NCI-H2107 (cell line): ENCODE measurements around the gene DHDH.
A peak's percentile ranks its signal among the peaks of the same experiment; 100 is the strongest.
"Not testable (repeated sequence)": the region's sequence is repeated elsewhere in the genome, so short reads cannot be mapped to it uniquely, and the experiment has no call there.

Experiments used
- DNase-seq: peaks from one replicate; lab custom pipeline; 2025; lab: John Stamatoyannopoulos, UW

DHDH gene

DNA sequence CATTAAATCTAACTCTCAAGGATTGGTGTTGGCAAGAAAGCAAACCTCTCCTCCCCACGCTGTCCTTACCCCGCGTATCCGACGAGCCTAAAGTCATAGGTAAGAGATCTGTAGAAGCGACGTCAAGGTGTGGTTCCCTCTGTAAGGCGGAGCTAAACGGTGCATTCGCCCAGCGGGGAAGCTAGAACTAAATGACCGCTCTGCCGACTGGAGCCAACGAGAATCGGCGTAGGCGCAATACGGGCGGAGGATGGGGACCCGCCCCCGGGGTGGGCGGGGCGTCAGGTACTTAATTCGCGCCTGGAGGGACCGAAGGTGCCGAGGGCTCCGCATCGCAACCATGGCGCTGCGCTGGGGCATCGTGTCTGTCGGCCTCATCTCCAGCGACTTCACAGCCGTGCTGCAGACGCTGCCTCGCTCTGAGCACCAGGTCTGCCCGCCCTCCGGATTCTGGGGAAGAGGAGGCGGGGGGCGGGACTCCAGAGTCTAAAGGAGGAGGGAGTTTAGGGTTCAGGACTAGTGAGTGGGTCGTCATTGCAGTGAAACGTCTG, at the start of gene DHDH:
Gene DHDH (plus strand): TSS at position 318 of the 551 bp plus-strand sequence. CDS start 23 bp downstream, at position 341.
- peak; percentile 64 for DNase-seq

DNA sequence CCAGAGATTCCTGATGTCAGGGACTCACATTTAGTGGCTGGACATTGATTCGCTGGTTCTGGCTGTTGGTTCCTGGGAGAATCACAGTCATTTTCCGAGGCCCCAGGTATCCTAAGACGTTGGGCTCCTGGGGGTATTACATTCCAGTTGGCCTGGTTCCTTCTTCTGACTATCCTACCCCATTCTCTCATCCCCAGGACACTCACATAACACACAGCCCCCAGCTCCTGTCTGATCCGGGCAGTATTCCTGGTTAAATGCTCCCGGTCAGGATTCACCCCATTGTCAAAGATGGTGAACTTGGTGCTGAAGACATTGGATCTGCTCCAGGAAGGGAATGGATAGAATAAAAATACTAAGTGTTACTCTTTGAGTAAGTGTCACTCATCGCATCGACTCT, 49.8 kb upstream of the DHDH start:
- no peak for DNase-seq

DNA sequence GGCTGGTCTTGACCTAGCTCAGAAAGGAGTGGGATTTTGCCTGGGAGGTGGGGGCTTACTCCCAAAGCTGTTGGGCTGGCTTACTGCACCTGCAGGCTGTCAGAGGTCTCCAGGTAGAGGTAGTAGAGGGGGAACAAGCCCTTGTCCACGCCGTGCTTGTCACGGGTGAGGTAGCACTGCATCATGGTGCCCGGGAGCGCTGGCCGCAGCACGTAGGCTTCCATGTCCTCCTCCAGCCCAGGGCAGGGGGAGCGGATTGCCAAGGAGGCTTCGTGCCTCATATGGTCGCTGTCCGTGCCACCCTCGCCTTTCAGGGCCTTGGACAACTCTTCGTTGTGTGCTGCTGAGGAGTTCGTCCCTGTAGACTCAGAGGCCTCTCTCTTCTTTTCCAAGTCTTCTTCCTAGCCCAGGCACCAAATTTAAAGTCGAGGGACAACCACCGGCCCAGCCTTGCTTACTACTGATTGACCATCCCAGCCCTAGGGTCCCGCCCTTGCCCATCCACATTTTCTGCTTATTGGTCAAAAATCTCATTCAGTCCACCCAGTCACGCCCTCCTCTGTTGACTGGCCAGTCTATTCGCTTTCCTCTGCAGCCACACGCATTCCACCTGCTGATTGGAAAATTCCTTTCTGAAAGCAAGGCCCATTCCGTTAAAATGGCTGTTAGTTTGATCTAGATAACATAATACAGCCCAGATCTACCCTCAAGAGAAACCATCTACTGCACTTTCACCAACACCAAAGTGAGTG, 45.5 kb upstream of the DHDH start:
- DNase-seq, result no peak

DNA sequence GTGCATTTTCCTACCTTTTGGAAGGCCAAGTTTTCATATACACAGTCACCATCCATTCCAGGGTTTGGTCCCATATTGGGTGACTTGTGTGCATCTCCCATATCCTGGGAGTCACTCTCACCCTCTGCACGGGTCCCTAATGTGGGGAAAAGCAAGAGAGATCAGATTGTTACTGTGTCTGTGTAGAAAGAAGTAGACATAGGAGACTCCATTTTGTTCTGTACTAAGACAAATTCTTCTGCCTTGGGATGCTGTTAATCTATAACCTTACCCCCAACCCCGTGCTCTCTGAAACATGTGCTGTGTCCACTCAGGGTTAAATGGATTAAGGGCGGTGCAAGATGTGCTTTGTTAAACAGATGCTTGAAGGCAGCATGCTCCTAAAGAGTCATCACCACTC, 44.0 kb upstream of the DHDH start:
- not testable (repeated sequence) for DNase-seq

DNA sequence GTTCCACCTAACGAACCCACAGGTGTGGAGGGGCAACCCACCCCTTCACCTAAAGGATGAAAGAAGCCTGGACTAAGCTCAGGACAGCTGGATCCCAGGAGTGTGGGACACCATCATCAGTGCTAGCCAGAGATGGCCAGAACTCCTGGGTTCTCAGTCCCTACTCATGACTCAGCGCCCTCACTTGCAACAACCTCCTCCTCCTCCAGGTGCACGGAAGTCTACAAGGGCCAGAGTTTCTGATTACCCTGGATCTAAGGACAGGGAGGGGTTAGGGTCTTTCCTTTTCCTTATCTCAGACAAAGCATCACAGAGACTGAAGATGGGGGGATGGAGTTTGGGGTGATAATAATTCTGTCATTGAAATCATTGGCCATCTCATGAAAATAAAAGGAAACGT, 42.9 kb upstream of the DHDH start:
- no peak for DNase-seq

DNA sequence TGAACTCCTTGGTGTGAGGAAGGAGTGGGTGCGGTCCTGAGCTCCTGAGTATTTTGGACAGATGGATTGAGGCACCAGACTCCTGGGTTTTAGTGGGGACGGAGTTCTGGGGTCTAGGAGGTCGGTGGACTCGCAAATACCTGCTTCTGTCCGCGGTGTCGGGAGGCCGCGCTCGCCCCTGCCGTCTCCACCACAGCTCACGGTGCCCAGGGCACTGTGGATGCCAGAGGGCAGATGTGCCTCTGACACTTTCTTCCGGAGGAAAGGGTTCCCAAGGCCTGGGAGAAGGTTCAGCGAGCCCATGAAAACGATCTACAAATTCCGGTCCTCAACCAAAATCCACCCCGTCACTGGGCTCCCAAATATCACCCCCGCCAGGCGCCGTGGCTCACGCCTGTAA, 38.3 kb upstream of the DHDH start:
- DNase-seq, result no peak

DNA sequence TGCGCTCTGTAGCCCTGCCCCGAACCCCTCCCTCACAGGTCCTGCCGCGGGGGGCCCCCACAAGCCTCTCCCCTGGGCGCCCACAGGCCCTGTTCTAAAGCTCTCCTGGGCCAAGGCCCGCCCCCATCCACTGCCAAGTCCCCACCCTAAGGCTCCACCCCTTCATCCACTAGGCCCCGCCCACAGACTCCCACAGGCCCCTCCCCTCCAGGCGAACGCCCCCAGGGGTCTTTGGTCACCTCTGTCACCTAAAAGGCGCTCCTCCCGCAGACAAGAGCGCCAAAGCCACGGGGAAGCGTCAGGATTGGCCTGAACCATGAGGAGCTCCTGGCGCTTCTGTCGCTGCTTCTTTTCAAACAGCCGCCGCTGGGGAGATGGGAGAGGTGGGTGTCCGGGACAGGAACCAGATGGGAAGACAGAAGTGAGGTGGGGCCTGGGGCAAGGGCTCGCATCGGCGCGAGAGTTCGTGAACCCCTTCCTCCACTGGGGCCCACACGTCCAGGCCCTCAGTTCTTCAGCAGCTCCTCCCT, 37.2 kb upstream of the DHDH start:
- DNase-seq, result no peak

DNA sequence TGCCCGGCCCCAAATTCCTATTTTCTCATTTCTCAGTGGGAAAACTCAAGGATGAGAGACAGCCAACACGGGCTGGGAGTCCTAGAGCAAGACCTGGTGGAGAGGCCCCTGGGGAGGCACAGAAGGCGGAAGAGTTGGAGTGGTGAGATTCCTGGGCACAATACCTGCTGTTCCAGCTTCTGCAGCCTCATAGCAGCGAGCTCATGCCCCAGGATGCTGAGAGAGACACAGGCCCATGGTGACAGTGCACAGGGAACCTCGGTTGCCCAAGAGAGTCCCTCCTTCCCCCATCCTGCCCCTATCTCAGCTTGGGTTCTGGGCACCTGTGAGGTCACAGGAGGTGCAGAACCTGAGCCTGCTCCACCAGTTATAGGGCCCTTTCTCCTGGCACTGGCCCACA, 36.3 kb upstream of the DHDH start:
- no peak for DNase-seq

DNA sequence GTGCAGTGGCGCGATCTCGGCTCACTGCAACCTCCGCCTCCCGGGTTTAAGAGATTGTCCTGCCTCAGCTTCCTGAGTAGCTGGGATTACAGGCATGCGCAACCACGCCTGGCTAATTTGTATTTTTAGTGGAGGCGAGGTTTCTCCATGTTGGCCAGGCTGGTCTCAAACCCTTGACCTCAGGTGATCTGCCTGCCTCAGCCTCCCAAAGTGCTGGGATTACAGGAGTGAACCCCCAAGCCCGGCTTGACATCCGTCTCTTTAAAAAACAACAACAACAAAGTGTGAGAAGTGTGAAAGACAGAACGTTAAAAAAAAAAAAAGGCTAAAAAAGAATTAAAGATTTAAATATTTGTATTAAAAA, 34.1 kb upstream of the DHDH start:
- DNase-seq, result not testable (repeated sequence)

DNA sequence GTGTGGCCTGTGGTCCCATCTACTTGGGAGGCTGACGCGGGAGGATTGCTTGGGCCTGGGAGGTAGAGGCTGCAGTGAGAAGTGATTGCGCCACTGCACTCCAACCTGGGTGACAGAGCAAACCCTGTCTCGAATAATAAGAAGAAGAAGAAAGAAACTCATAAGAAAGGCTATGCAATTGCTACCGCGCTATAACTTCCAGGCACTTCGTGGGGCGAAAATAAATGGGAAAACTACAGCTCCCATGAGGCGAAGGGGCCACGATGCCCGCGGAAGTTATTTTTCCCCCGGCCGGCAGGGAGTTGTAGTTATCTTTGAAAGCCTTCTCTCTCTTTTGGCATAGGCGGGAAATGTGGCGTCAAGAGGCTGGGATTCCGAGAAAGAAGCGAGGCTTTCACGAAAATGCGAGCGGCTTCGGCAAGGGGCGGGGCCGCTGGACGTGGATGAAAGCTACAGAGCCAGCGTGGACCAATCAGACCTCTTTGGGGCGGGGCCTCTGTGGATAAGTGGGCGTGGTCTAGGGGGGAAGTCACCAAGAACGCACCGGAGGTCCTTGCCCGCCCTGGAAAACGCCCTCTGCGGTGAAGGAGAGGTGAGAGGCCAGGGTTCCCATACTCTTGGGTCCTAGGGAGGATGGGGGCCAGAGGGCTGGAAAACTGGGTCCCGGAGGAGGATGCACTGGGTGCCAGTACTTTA, 33.6 kb upstream of the DHDH start, which contains the start of gene NUCB1:
Gene NUCB1 (plus strand): TSS at position 532 of the 696 bp plus-strand sequence. CDS start 485 bp downstream, outside the sequence.
- peak; percentile 94 for DNase-seq

DNA sequence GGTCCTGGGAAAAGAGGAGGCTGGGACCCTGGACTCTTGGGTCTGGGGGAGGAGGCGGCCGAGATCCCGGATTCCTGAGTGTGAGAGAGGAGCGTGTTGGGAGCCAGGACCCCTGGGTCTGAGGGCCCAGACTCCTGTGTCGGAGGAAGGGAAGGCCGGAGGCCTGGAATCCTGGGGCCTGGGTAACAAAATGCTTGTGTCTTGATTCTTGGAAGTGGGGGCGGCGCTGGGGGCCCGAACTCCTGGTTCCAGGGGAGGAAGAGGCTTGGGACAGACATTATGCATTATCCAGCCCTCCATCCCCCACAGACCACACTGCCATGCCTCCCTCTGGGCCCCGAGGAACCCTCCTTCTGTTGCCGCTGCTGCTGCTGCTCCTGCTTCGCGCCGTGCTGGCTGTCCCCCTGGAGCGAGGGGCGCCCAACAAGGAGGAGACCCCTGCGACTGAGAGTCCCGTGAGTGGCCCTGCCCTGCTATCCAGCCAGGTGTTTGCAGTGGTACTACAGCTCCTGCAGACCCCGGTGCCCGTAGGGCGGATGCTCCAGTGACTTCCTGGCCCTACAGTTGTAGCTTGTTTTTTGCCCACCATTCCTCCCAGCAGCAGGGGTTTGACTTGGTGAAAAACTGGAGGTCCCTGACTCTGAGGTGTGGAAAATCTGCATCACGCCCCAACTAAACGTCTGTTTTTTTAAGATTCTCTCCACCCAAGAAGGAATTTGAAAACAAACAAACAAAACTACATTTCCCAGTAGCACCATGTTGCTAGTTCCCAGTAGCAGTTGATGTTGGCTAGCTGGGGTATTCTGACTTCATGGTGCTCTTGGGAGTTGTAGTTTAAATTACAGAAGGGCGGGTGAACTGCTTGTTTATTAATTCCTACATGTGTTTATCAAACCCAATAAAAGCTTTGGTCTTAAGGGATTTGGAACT, 32.8 kb upstream of the DHDH start:
- no peak for DNase-seq

DNA sequence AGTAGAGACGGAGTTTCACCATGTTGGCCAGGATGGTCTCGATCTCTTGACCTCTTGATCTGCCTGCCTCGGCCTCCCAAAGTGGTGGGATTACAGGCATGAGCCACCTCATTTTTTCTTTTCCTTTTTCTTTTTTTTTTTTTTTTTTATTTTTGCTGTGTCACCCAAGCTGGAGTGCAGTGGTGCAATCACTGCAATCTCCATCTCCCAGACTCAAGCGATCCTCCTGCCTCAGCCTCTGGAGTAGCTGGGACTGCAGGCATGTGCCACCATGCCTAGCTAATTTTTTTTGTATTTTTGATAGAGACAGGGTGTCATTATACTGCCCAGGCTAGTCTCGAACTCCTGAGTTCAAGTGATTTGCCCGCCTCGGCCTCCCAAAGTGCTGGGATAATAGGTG, 31.2 kb upstream of the DHDH start:
- DNase-seq, result not testable (repeated sequence)

DNA sequence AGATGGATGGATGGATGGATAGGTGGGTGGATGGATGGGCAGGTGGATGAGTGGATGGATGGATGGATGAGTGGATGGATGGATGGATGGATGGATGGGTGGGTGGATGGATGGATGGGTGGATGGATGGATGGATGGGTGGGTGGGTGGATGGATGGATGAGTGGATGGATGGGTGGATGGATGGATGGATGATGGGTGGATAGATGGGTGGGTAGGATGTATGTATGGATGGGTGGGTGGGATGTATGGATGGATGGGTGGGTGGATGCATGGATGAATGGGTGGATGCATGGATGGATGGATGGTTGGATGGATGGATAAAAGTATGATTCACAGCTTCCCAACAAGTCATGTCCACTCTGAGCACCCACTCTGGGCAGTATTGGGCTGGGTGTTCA, 29.7 kb upstream of the DHDH start:
- not testable (repeated sequence) for DNase-seq

DNA sequence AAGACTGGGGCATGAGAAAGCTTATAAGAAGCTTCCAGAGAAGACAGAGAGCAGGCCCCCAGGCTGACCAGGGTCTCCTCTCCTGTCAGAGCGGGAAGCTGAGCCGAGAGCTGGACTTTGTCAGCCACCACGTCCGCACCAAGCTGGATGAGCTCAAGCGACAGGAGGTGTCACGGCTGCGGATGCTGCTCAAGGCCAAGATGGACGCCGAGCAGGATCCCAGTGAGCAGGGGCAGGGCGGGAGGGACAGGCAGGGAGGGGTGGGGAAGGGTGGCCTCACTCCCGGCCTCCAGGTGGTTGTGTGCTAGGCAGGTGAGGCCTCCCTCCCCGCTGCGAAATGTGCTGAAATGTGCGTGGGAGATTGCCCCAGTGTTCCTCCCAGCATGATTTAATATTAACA, 27.8 kb upstream of the DHDH start:
- DNase-seq, result no peak

DNA sequence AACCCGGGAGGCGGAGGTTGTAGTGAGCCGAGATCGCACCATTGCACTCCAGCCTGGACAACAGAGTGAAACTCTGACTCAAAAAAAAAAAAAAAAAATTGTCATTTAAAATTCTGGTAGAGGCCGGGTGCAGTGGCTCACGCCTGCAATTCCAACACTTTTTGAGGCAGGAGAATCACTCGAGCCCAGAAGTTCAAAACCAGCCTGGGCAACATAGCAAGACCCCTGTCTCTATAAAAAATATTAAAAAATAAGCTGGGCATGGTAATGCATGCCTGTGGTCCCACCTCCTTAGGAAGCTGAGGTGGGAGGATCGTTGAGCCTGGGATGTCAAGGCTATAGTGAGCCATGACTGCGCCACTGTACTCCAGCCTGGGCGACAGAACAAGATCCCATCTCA, 27.2 kb upstream of the DHDH start:
- DNase-seq, result no peak

DNA sequence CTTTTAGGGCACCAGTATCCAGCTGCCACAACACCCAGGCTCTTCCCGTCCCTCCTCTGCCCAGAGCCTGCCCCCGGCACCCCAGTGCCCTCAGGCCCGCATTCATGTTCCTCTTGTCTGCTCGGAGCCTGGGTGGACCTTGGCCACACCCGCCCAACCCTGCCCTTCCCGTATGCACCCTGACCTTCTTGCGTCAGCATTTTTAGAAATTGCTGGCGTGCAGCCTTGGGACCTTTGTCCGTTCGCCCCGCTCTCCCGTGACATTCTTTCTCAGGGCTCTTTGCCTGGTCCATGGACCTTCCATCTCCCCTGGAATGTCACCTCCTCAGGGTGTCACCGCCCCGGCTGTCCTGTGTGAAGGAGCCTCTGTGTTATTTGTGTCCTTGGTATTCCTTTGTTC, 25.8 kb upstream of the DHDH start:
- DNase-seq, result no peak

DNA sequence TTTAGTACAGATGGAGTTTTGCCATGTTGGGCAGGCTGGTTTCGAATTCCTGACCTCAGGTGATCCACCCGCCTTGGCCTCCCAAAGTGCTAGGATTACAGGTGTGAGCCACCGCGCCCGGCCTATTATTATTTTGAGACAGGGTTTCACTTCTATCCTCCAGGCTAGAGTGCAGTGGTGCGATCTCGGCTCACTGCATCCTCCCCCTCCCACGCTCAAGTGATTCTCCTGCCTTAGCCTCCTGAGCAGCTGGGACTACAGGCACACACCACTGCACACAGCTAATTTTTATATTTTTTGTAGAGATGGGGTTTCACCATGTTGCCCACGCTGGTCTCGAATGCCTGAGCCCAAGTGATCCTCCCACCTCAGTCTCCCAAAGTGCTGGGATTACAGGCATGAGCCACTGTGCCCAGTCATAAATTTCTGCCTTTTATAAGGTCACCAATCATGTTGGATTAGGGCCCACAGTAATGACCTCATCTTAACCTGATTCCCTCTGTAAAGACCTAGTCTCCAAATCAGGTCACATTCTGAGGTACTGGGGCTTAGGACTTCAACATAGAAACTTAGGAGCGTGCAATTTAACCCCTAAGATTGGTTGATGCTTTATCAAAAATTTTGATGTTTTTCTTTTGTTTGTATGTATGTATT, 23.9 kb upstream of the DHDH start:
- DNase-seq, result not testable (repeated sequence)

DNA sequence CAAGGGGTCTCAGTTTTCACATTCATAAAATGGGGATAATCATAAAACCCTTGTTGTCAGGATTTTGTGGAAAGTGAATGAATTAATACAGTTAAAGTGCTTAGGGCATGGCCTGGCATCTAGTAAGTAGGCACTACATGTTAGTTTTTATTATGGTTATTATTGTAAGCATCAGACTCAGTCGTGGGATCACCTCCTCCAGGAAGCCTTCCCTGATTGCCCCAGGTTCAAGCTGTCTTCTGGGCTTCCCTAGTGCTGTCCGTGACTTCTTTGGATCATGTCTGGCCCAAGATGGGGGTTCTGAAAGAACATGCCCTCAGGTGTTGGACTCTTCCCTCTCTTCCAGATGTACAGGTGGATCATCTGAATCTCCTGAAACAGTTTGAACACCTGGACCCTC, 22.7 kb upstream of the DHDH start:
- DNase-seq, result no peak

DNA sequence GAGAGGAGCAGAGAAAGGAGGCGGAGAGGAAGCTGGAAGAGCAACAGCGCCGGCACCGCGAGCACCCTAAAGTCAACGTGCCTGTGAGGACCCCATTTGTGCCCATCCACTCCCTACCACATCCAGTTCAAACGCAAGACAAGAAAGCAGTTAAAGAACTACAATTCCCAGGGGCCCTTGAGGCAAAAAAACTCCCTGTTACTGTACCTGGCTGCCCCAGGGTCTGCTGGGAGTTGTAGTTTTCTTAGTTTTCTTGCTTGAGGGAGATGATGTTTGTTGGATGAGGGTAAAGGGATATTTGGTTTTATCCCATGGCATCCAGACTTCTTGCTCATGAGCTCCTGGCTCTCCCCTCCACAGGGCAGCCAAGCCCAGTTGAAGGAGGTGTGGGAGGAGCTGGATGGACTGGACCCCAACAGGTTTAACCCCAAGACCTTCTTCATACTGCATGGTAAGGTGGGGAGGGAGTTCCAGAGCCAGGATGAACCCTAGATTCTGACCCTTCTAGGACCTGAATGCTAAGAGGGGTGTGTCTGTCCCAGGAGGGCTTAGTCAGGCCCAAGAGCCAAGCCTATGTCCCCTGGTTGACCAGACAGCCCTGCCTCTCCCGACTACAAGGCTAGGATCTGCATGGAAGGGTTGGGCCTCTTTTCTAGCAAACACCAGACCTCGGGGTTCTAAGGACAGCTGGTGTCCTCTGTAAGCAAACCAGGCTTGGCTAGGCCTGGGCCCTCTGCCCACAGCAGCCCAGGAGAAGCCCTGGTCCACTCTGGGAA, 20.2 kb upstream of the DHDH start:
- no peak for DNase-seq

DNA sequence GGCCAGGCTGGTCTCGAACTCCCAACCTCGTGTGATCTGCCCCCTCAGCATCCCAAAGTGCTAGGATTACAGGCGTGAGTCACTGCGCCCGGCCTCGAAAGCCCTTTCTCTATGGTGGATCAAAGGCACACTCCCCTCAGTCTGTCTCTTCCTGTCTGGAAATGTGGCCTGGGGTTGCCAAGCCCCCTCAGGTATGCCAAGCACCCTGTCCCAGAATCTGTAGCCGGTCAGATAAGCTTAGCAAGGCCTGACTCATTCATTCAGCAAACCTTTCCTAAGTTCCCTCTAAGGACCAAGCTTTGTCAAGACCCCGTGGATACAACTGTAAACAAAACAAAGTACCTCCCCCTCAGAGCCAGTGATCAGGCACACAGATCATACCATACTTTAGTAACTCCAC, 19.3 kb upstream of the DHDH start:
- DNase-seq, result no peak

DNA sequence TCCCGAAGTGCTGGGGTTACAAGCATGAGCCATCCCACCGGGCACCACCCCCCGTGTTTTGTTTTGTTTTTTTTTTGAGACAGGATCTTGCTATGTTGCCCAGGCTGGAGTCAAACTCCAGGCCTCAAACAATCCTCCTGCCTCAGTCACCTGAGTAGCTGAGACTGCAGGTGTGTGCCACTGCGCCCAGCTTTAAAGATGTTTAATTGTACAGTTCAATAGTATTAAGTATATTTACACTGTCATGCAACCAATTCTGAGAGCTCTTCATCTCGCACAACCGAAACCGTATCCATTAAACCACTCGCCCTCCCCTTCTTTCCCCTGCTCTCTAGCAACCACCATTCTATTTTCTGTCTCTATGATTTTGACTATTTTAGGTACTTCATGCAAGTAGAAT, 17.7 kb upstream of the DHDH start:
- peak; percentile 36 for DNase-seq
